PFSK-1 (cell line): ENCODE data around the gene EHBP1L1.

ENCODE experiments used
- FOXP2 ChIP-seq: optimal IDR thresholded peaks from 2 replicates; pipeline ENCODE3; 2011; ENCODE audit warnings: borderline replicate concordance, control low read depth, inconsistent platforms; ENCODE audit not compliant: insufficient read depth; ENCODE audit errors: extremely low read length, extremely low read depth
- POLR2AphosphoS5 ChIP-seq: IDR thresholded peaks from 2 replicates; pipeline ENCODE4 v1.6.1; 2012; ENCODE audit warnings: low read depth, mild to moderate bottlenecking, control low read depth, low read length, moderate library complexity
- REST ChIP-seq, 2 experiments: IDR thresholded peaks; 2 replicates each; pipeline versions ENCODE4 v1.6.1 to v1.8.0; 2011 to 2012; ENCODE audit warnings: low read depth in 2 of 2, low read length in 2 of 2, control low read depth in 1 of 2, inconsistent platforms in 1 of 2, mild to moderate bottlenecking in 1 of 2, moderate library complexity in 1 of 2; ENCODE audit not compliant: insufficient read depth in 1 of 2
- SIN3A ChIP-seq: IDR thresholded peaks from 2 replicates; pipeline ENCODE4 v1.6.1; 2012; ENCODE audit warnings: mild to moderate bottlenecking, low read length, moderate library complexity, borderline replicate concordance; ENCODE audit not compliant: insufficient read depth
- TAF1 ChIP-seq: IDR thresholded peaks from 2 replicates; pipeline ENCODE4 v1.6.1; 2012; ENCODE audit warnings: low read length, control low read depth, borderline replicate concordance; ENCODE audit not compliant: insufficient read depth

EHBP1L1 gene

GRCh38 chr11:65619281-65619928 is 43.6 kb downstream of the EHBP1L1 start:
- no peak for TF ChIP-seq FOXP2
- TF ChIP-seq TAF1: no peak
- TF ChIP-seq POLR2AphosphoS5: no peak
- TF ChIP-seq SIN3A: no peak
- no peak for TF ChIP-seq REST (IDR thresholded peaks at IDR 0.05; ENCODE audit: insufficient read depth in 1 of 2, low read depth in 2 of 2, low read length in 2 of 2)

GRCh38 chr11:65620666-65621065 is 44.8 kb downstream of the EHBP1L1 start:
- no peak for TF ChIP-seq FOXP2
- no peak for TF ChIP-seq POLR2AphosphoS5
- no peak for TF ChIP-seq SIN3A
- TF ChIP-seq TAF1: no peak
- TF ChIP-seq REST (IDR thresholded peaks at IDR 0.05; ENCODE audit: insufficient read depth in 1 of 2, low read depth in 2 of 2, low read length in 2 of 2): no peak

GRCh38 chr11:65621460-65621859 is 45.6 kb downstream of the EHBP1L1 start:
- TF ChIP-seq FOXP2 (no peak), REST (IDR thresholded peaks at IDR 0.05; ENCODE audit: insufficient read depth in 1 of 2, low read depth in 2 of 2, low read length in 2 of 2) (no peak), TAF1 (no peak), SIN3A (no peak)

- no peak for TF ChIP-seq SIN3A
- TF ChIP-seq REST (IDR thresholded peaks at IDR 0.05; ENCODE audit: insufficient read depth in 1 of 2, low read depth in 2 of 2, low read length in 2 of 2): no peak
- no peak for TF ChIP-seq FOXP2
Measured at GRCh38 chr11:65622011-65622410, 46.2 kb downstream of the EHBP1L1 start.

- TF ChIP-seq POLR2AphosphoS5: no peak
- no peak for TF ChIP-seq TAF1
- no peak for TF ChIP-seq FOXP2
- no peak for TF ChIP-seq SIN3A
- no peak for TF ChIP-seq REST (IDR thresholded peaks at IDR 0.05; ENCODE audit: insufficient read depth in 1 of 2, low read depth in 2 of 2, low read length in 2 of 2)
Measured at GRCh38 chr11:65623177-65623576, 47.3 kb downstream of the EHBP1L1 start.
